Endothelial cell of hepatic sinusoid (primary cell): ENCODE data around the gene MSX1.

Source experiments
- in situ Hi-C: cut with HindIII; loops from 2 replicates; pipeline ENCODE4 v1.10.0; 2017; ENCODE audit warnings: low sequenced_read_pairs

The MSX1 gene

GRCh38 chr4:4856071-4857000 is 3.1 kb upstream of the MSX1 start:
- in situ Hi-C loops, result no loop called here

- in situ Hi-C loops, result no loop called here
These were observed 2.3 kb upstream of the MSX1 start for GRCh38 chr4:4857001-4857808.

- in situ Hi-C loops, result no loop called here
These were observed 1.5 kb upstream of the MSX1 start for GRCh38 chr4:4857809-4858508.

GRCh38 chr4:4858527-4859324 is 739 bp upstream of the MSX1 start:
- in situ Hi-C loops, result no loop called here

GRCh38 chr4:4859799-4860599 is 534 bp downstream of the MSX1 start:
- in situ Hi-C loops, result no loop called here

- in situ Hi-C loops, result no loop called here
These were observed 1.3 kb downstream of the MSX1 start for GRCh38 chr4:4860600-4861389.

GRCh38 chr4:4861390-4862018 is 2.0 kb downstream of the MSX1 start:
- in situ Hi-C loops, result no loop called here

GRCh38 chr4:4862071-4862551 is 2.6 kb downstream of the MSX1 start:
- in situ Hi-C loops, result no loop called here

GRCh38 chr4:4862665-4863482 is 3.4 kb downstream of the MSX1 start:
- in situ Hi-C loops, result no loop called here

GRCh38 chr4:4864443-4864939 is 5.0 kb downstream of the MSX1 start:
- in situ Hi-C loops, result no loop called here

GRCh38 chr4:4864940-4865704 is 5.7 kb downstream of the MSX1 start:
- in situ Hi-C loops, result no loop called here

- in situ Hi-C loops, result no loop called here
These were observed 6.2 kb downstream of the MSX1 start for GRCh38 chr4:4865705-4866123.

- in situ Hi-C loops, result no loop called here
These were observed 6.8 kb downstream of the MSX1 start for GRCh38 chr4:4866124-4866865.

- in situ Hi-C loops, result no loop called here
These were observed 7.5 kb downstream of the MSX1 start for GRCh38 chr4:4866866-4867374.

- in situ Hi-C loops, result no loop called here
These were observed 8.0 kb downstream of the MSX1 start for GRCh38 chr4:4867375-4868039.
